ENCODE data around the gene UPK3B.
"Not testable (repeated sequence)": the region's sequence is repeated elsewhere in the genome, so short reads cannot be mapped to it uniquely, and the experiment has no call there.

The UPK3B gene

GRCh38 chr7:76513817-76514799 is 3.8 kb downstream of the UPK3B start:
- FAIRE-seq, result no peak

- no peak for FAIRE-seq
Observed at GRCh38 chr7:76514926-76515771, 4.8 kb downstream of the UPK3B start.

- FAIRE-seq, result no peak
Observed at GRCh38 chr7:76515999-76516443, 5.7 kb downstream of the UPK3B start.

GRCh38 chr7:76516932-76517331 is 6.6 kb downstream of the UPK3B start:
- FAIRE-seq, result not testable (repeated sequence)

- FAIRE-seq, result not testable (repeated sequence)
Observed at GRCh38 chr7:76526183-76526582, 15.8 kb downstream of the UPK3B start.

GRCh38 chr7:76531643-76532042 is 21.3 kb downstream of the UPK3B start:
- FAIRE-seq, result not testable (repeated sequence)

- not testable (repeated sequence) for FAIRE-seq
Observed at GRCh38 chr7:76543197-76543596, 32.8 kb downstream of the UPK3B start, which contains the start of gene SPDYE16. SPDYE16 (minus strand) TSS chr7:76543297; CDS start chr7:76541459, 1,838 bp downstream.

- FAIRE-seq, result not testable (repeated sequence)
Observed at GRCh38 chr7:76549025-76549854, 38.9 kb downstream of the UPK3B start.

- not testable (repeated sequence) for FAIRE-seq
Observed at GRCh38 chr7:76549855-76550248, 39.5 kb downstream of the UPK3B start.

- FAIRE-seq, result not testable (repeated sequence)
Observed at GRCh38 chr7:76551992-76552391, 41.6 kb downstream of the UPK3B start.

GRCh38 chr7:76559685-76560084 is 49.3 kb downstream of the UPK3B start:
- not testable (repeated sequence) for FAIRE-seq

- FAIRE-seq, result not testable (repeated sequence)
Observed at GRCh38 chr7:76560157-76560556, 49.8 kb downstream of the UPK3B start.

GRCh38 chr7:76561342-76561741 is 51.0 kb downstream of the UPK3B start:
- FAIRE-seq, result not testable (repeated sequence)

- not testable (repeated sequence) for FAIRE-seq
Observed at GRCh38 chr7:76565001-76565400, 54.6 kb downstream of the UPK3B start.
